NCI-H524 (cell line): ENCODE results near the gene TNFRSF4.

ENCODE experiments used
- DNase-seq, 2 experiments: peaks; one replicate each; lab custom pipeline; 2025; lab: John Stamatoyannopoulos, UW

TNFRSF4 gene

DNA sequence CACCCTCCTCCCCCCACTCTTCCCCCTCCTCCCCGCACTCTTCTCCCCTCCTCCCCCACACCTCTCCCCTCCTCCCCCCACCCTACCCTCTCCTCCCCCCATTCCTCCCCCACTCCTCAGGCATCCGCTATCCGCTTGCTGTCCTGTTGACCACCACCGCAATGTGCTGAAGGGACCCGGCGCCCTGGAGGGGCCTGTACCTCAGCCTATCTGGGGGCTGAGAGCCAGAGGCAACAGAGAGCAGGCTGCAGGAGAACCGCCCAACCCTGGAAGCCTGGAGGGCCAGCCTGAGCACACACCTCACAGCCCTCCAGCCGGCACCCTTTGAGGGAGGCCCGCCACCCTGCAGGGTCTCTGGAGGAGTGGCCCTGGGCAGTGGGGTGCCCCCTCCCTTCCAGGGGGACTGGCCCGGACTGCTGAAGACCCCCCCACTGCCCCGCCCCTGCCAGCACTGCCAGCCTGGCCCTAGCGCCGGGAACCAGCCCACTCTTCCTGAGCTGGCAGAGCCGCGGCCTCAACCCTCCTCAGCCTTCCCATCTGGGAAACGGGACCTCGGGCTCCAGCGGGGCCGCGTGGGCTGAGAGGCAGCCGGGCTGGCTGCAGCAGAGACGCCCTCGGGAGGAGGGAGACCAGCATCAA, 31.3 kb upstream of the TNFRSF4 start:
- no peak for DNase-seq

- DNase-seq = no peak
Measured at GRCh38 chr1:1244192-1244811, 30.3 kb upstream of the TNFRSF4 start.

DNA sequence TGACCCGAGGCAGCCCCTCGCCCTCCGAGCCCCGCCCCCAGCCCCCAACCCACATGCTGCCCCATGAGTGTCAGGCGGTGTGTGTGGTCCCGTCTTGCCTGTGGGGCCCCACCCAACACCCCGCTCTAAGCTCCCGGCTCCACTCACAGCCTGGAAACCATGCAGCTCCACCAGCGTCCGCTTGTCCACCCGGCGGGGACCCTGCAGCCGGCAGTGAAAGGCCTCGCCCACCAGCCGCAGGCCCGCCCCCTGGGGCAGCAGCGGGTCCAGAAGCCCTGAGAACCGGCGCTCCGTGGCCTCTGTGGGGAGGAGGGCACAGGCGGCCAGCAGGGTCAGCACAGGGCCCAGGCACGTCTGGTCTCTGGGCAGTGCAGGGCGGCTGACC, 29.8 kb upstream of the TNFRSF4 start:
- no peak for DNase-seq

- DNase-seq = no peak
Measured at GRCh38 chr1:1243266-1243660, 29.3 kb upstream of the TNFRSF4 start.

DNA sequence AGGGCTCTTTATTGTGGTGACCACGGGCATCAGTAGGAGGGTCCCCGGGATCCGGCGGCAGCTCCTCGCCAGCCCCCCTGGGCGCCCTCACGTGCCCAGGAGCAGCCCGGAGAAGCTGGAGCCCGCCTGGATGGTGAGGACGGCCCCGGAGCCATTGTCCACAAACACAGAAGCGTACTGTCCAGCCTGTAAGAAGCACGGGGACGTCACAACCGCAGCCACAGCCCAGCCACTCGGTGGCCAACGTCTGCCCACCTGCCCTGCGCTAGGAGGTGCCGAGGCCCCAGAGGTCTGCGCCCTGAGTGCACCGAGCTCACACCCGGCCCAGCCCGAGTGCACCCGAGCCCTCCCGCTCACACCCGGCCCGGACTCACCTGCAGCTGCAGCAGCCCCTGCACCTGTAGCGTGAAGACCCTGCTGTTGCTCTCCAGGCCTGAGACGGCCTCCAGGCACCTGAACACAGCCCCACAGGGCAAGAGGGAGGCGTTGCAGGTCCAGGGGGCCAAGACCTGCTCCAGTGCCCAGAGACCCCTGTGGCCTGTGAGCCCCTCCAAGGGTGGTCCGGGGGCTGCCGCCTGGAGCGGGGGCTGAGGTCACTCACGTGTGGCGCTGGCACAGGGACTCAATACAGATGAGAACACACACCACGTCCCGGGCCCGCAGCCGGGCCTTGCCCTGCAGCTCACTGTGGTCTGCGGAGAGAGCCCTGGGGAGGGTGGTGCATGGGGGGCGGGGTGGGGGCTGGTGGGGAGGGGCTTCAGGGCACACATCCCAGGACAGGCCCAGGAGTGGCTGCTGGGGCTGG, 28.7 kb upstream of the TNFRSF4 start:
- DNase-seq = no peak

DNA sequence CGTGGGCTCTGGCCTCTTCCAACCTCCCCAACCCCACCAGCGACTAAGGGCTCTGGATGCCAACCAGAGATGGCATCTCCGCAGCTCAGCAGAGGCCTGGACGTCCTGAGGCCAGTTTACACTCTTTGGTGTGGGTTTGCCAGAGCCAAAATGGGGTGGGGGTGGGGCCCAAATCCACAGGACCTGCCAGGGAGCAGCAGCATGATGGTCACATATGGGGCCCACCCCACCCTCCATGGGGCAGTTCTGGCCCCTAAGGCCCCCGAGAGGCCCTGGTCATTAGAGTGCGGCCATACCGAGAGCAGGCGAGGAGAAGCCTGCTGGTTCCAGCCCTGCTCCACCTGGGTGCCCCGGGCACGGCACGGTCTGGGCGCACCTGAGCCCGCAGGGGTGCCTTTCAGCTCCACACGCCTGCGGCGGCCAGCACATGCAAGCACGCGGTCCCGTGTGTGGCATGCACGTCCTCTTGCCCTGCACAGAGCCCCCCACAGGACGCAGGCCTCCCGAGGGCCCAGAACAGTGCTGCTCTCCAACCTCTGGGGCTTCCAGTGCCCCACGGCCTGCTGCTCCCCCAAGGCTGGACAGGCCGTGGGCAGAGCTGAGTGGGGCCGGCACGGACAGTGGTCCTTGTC, 27.8 kb upstream of the TNFRSF4 start:
- no peak for DNase-seq

DNA sequence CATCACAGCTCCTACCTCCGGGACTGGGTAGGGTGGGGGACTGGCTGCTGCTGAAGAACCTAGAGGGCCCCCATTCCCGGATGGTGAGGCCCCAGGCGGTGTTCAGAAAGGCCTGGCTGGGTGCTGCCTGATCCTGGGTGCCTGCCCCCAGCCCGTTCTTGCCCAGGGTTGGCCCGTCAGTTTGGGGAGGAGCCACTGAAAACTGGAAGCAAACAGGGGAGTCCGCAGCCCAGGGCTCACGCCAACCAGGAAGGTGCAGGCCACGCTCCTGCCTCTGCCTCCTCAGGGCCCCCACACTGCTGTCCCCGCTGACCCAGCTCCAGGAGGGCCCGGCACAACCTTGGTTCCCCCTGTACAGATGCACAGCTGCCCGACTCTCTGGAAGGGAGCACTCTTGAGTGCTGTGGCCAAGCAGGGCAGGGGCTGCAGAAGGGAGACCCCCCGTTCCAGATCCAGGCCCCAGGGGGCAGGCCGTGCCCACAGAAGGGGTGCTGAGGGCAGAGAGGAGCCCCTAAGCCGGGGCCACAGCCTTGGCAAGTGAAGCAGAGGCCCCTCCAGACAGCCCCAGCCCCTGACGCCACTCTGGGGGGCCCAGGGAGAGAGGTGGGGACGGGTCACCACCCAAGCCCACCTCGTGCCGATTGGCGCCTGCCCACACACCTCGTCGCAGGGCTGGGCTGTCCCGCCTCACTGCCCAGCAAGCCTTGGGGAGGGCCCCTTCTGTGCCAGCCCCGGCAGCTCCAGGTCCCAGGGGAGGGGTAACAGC, 27.1 kb upstream of the TNFRSF4 start:
- DNase-seq = peak in 1 of 2 experiments; percentile 47

GRCh38 chr1:1240348-1240732, 26.4 kb upstream of the TNFRSF4 start:
- DNase-seq = no peak

DNA sequence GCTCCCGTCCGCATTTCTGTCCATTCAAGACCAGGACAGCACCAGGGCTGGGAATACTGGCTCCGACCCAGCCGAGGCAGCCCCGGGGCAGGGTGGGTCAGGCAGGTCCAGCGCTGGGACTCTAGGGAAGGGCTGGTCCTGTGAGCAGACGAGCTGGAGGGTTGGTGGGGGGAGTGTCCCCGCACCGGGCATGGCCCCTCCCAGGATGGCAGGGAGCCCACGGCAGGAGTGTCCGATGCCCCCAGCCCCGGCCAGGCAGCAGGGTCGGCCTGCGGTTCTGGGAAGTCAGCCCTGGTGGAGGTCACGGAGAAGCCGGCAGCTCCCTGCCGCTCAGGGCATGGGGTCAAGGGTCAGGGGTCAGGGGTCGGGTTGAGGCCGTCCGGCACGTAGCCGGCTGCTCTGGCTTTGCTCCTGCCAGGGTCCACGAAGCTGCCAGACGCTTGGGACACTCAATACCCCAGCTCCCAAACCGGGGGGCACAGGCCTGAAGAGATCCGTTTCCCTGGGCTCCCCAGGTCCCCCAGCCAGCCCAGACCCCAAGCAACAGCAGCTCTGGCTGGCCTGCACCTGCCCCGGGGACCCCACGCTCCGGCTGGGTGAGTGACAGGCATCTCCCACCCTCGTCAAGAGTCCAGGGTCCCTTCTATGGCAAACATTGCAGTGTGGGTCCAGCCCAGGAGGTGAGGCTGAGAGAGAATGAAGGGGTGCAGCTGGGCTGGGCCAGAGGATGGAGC, 25.8 kb upstream of the TNFRSF4 start:
- DNase-seq = no peak

DNA sequence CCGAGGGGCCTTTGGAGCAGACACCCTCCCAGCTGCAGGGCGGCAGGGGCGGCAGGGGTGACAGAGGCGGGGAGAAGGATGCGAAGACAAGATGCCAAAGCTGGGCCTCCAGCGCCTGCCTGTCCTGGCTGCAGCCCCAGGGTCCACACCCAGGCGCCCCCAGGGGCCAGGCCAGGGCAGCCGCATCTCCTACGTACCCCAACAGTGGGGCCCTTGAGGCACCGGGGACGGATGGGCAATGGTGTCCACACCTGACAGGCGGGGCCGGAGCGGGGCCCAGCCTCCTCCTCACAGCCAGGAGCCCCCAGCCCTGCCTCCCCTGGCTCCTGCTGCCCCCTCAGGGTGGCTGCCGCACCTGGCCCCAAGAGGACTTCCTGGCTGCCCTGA, 25.3 kb upstream of the TNFRSF4 start:
- no peak for DNase-seq

DNA sequence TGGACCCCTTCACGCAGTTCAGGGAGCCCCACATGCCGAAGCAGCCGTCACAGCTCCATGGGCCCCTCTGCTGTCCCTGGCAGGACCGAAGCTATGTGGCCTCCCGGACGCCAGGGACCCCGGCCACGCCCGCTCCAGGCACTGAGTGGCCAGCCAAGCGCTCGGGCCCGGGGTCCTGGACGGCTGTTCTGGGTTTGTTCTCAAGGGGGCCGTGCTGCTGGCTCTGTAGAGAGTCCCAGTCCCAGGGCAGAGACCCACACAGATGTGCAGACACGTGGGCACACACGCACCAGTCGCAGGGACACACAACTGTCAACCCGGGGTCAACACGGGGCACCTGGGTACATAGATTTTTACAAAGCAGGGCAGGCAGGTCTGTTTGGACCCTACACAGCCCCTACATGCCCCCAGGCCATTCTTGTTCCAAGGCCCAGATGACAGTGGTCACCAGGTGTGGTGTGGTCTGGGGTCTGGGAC, 24.8 kb upstream of the TNFRSF4 start:
- no peak for DNase-seq

DNA sequence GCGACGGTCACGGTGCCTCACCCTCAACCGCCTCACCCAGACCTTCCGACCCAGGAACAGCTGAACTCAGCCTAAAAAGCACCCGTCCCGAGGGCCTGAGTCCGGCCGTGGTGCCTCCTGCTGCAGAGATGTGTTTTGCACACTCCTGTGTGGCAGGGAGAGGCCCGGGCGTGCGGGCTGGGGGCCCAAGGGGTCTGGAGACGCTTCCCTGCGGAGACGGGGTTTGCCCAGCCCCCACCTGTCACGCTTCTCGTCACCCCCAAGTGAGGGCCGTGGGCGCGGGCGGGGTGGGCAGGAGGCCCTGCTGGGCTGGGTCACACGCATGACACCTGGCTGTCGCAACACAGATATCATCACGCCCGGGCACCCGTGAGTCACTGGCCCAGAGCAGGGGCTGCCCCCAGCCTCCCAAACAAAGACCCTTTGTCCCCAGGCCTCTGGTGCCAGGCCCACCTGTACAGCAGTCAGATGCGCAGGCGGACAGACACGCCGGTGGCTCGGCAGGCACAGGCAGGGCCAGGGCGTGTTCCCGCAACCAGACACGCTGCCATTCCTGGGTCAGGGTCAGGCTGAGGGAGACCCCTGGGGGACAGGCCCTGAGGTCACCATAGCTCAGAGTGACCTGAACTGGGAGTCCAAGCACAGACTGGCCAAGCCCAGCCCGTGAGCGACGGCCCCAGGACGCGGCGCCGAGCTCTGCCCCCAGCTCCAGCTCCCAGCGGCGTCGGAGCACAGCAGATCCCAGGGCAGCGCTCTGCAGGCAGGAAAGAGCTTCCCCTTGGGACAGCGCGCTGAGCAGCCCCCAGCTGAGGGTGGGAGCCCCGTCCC, 24.1 kb upstream of the TNFRSF4 start:
- no peak for DNase-seq

GRCh38 chr1:1236945-1237873, 23.3 kb upstream of the TNFRSF4 start:
- DNase-seq = no peak

DNA sequence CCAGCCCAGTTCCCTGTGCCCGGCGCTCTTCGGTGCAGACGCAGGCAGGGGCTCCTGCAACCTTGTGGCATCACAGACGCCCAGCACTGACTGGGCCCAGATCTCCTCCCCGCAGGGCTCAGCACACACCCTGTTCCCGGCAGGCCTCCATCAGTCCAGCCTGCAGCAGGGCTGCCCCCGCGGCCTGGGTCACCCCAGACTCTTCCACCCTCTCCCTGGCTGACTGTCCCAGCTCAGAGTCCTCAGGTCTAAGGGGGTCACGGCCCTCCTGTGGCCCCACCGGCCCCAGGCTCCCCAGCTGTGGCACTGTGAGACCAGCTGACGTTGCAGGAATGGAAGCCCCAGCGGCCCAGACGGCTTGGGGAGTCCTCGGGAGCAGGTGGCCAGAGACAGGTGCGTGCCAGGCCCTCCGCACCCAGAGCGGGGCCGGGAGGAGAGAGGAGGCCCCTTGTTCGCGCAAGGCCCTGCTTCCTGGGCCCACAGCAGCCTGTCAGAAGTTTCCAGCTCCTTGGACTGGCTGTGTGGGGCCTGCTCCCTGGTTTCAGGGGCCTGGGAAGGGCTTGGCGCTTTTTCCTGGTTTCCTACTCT, 22.3 kb upstream of the TNFRSF4 start:
- DNase-seq = no peak

- no peak for DNase-seq
Measured at GRCh38 chr1:1235016-1235744, 21.2 kb upstream of the TNFRSF4 start.

DNA sequence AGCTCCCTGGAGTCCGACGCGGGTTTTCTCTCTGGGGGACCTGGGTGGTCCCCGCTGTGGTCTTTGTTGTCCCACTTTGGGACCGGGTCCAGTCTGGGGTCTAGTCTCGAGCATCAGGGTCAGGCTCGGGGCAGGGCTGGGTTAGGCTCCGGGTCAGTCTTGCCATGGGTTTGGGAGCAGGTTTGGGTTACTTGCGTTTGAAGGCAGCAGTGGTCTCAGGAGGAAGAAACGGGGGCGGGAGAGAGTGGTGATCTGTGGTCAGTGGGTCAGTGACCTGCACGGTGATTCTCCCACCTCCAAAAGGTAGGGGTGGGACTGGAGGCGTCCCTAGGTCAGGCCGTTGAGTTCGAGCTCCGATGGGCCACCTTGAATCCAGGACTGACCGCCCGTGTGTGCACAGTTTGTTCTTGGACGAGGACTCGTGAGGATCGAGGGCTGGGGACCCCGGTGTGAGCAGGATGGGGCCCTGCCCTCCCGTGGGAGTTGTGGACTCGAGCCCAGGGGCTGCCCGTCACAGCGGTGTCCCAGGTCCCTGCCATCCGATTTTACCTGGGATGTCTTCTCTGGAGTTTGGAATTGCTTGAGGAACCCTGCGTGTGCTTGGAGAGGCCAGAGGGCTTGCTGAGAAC, 20.3 kb upstream of the TNFRSF4 start:
- DNase-seq = no peak

- DNase-seq = no peak
Measured at GRCh38 chr1:1233567-1233892, 19.6 kb upstream of the TNFRSF4 start.
